Measurements from ENCODE around the gene ZNF205. TPM values are rescaled to one million over a fixed set of nuclear protein-coding genes. Genes with fewer than 3 reads are reported as not detected.
"Not testable (repeated sequence)": the region's sequence is repeated elsewhere in the genome, so short reads cannot be mapped to it uniquely, and the experiment has no call there.

Gene ZNF205
- total RNA-seq, 1 donor from 2014 or later: 22.8 TPM

DNA sequence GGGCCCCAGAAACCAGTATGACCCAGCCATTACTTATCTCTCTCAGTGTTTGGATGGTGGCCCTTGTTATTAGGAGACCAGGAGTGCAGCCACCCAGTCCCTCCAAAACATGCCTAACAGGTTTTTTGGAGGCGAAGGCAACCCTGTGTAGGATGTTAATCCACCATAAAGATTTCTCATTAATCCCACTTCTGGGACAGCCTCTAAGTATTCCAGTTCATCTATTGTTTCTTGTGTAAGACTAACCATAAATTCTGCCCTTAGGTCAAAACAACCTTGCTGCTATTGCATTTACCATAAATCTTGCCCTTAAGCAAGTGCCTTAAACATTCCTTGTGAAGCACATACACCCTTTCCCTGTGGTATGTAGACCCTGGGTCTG, 54.1 kb downstream of the ZNF205 start:
- Mint-ChIP-seq H3K4me3 (ENCODE audit: unreplicated experiment) (no peak overlapping the region), H3K36me3 (ENCODE audit: low read depth, unreplicated experiment) (peaks cover 3% of the 10 kb centered on the region), H3K27ac (ENCODE audit: unreplicated experiment) (no peak overlapping the region), H3K4me1 (ENCODE audit: unreplicated experiment) (peaks cover 5% of the 10 kb centered on the region), H3K9me3 (ENCODE audit: unreplicated experiment) (no peaks in the 10 kb centered on the region), H3K27me3 (ENCODE audit: unreplicated experiment) (peaks cover 20% of the 10 kb centered on the region)
- no peak for DNase-seq (ENCODE audit: low spot score)
- no peak for TF ChIP-seq CTCF (IDR thresholded peaks at IDR 0.05; ENCODE audit: unreplicated experiment)

DNA sequence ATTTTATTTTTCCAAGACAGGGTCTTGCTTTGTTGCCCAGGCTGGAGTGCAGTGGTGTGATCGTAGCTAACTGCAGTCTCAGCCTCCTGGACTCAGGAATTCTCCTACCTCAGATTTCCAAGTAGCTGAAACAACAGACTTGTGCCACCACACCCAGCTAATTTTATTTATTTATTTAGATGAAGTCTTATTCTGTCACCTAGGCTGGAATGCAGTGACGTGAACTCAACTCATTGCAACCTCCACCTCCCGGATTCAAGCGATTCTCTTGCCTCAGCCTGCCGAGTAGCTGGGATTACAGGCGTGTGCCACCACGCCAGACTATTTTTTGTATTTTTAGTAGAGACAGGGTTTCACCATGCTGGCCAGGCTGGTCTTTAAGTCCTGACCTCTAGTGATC, 56.3 kb downstream of the ZNF205 start:
- H3K4me1 Mint-ChIP-seq (ENCODE audit: unreplicated experiment); H3K4me3 Mint-ChIP-seq (ENCODE audit: unreplicated experiment); H3K36me3 Mint-ChIP-seq (ENCODE audit: low read depth, unreplicated experiment); H3K9me3 Mint-ChIP-seq (ENCODE audit: unreplicated experiment); DNase-seq (ENCODE audit: low spot score); H3K27ac Mint-ChIP-seq (ENCODE audit: unreplicated experiment): not testable (repeated sequence)
- peaks cover 25% of the 10 kb centered on the region for H3K27me3 Mint-ChIP-seq (ENCODE audit: unreplicated experiment)

Other genes starting within 250 kb of the ZNF205 start
- 24.9 TPM for gene FLYWCH2, start 229.4 kb upstream of the ZNF205 start, total RNA-seq (ENCODE audit: unreplicated experiment)
- 50.8 TPM for gene FLYWCH1, start 200.7 kb upstream of the ZNF205 start, total RNA-seq (ENCODE audit: unreplicated experiment)
- not detected for gene KREMEN2, start 148.3 kb upstream of the ZNF205 start, total RNA-seq (ENCODE audit: unreplicated experiment)
- 11.8 TPM for gene PAQR4, start 143.2 kb upstream of the ZNF205 start, total RNA-seq (ENCODE audit: unreplicated experiment)
- gene PKMYT1, start 132.1 kb upstream of the ZNF205 start, total RNA-seq (ENCODE audit: unreplicated experiment): 12.2 TPM
- not detected for gene CLDN9, start 99.7 kb upstream of the ZNF205 start, total RNA-seq (ENCODE audit: unreplicated experiment)
- gene CLDN6, start 94.4 kb upstream of the ZNF205 start, total RNA-seq (ENCODE audit: unreplicated experiment): 33.0 TPM
- 3.0 TPM for gene TNFRSF12A, start 92.2 kb upstream of the ZNF205 start, total RNA-seq (ENCODE audit: unreplicated experiment)
- 28.7 TPM for gene HCFC1R1, start 88.6 kb upstream of the ZNF205 start, total RNA-seq (ENCODE audit: unreplicated experiment)
- gene THOC6, start 88.6 kb upstream of the ZNF205 start, total RNA-seq (ENCODE audit: unreplicated experiment): 22.9 TPM
- 0.13 TPM for gene BICDL2, start 75.6 kb upstream of the ZNF205 start, total RNA-seq (ENCODE audit: unreplicated experiment)
- 5.4 TPM for gene MMP25, start 66.0 kb upstream of the ZNF205 start, total RNA-seq (ENCODE audit: unreplicated experiment)
- 1.7 TPM for gene IL32, start 46.9 kb upstream of the ZNF205 start, total RNA-seq (ENCODE audit: unreplicated experiment)
- 50.7 TPM for gene ZSCAN10, start 13.3 kb upstream of the ZNF205 start, total RNA-seq (ENCODE audit: unreplicated experiment)
- 10.1 TPM for gene ZNF213, start 22.4 kb downstream of the ZNF205 start, total RNA-seq (ENCODE audit: unreplicated experiment)
- gene OR1F1, start 75.6 kb downstream of the ZNF205 start, total RNA-seq (ENCODE audit: unreplicated experiment): not detected
- gene ZNF200, start 122.6 kb downstream of the ZNF205 start, total RNA-seq (ENCODE audit: unreplicated experiment): 13.4 TPM
- not detected for gene MEFV, start 144.0 kb downstream of the ZNF205 start, total RNA-seq (ENCODE audit: unreplicated experiment)
- gene ZNF263, start 170.9 kb downstream of the ZNF205 start, total RNA-seq (ENCODE audit: unreplicated experiment): 43.7 TPM
- gene TIGD7, start 192.8 kb downstream of the ZNF205 start, total RNA-seq (ENCODE audit: unreplicated experiment): 2.6 TPM
- gene ZNF75A, start 192.9 kb downstream of the ZNF205 start, total RNA-seq (ENCODE audit: unreplicated experiment): 27.0 TPM
- gene OR2C1, start 243.3 kb downstream of the ZNF205 start, total RNA-seq (ENCODE audit: unreplicated experiment): not detected